Posterior cingulate gyrus (tissue), 11 donors: ENCODE results near the gene OR1S2.
"Not testable (repeated sequence)": the region's sequence is repeated elsewhere in the genome, so short reads cannot be mapped to it uniquely, and the experiment has no call there.

Experiments
- DNase-seq, 10 donors: peaks; one replicate each; pipeline versions ENCODE4 v3.0.0 to v3.0.0-alpha.2; 2020 to 2021; ENCODE audit warnings: mixed read lengths in 3 of 10
- intact Hi-C: fragments of 100-400 bp; cut with DNase I; formaldehyde crosslinking; loops from one replicate; pipeline ENCODE4 v1.15.1; 2023

The OR1S2 gene

GRCh38 chr11:58204042-58204441 lies at the start of gene OR1S2:
OR1S2 (minus strand) TSS chr11:58204142; CDS start chr11:58204142, 0 bp downstream.
- no peak for DNase-seq
- intact Hi-C loops: no loop called here

GRCh38 chr11:58243954-58244353 lies 40.0 kb upstream of the OR1S2 start:
- no peak for DNase-seq
- intact Hi-C loops: no loop called here

GRCh38 chr11:58227956-58228615 lies 24.1 kb upstream of the OR1S2 start:
- intact Hi-C loops: no loop called here
- DNase-seq: peak in 3 of 10 donors; percentile 35 to 81 (median 45)

GRCh38 chr11:58222721-58223120 lies 18.8 kb upstream of the OR1S2 start:
- DNase-seq: no peak
- intact Hi-C loops: no loop called here

- DNase-seq: no peak
- intact Hi-C loops: no loop called here
Observed at GRCh38 chr11:58216476-58216875, 12.5 kb upstream of the OR1S2 start.

- intact Hi-C loops, DNase-seq: not testable (repeated sequence)
Observed at GRCh38 chr11:58212420-58212819, 8.5 kb upstream of the OR1S2 start, which contains the start of gene OR1S1. OR1S1 (plus strand) TSS chr11:58212720.

- intact Hi-C loops: no loop called here
- DNase-seq: no peak
Observed at GRCh38 chr11:58199271-58199670, 4.7 kb downstream of the OR1S2 start.

- no peak for DNase-seq
- intact Hi-C loops: no loop called here
Observed at GRCh38 chr11:58195939-58196338, 8.0 kb downstream of the OR1S2 start.

- intact Hi-C loops: no loop called here
Observed at GRCh38 chr11:58193391-58193790, 10.6 kb downstream of the OR1S2 start.

GRCh38 chr11:58192229-58192628 lies 11.7 kb downstream of the OR1S2 start:
- no peak for DNase-seq
- intact Hi-C loops: no loop called here

More at GRCh38 chr11:58193391-58193790, 10.6 kb downstream of the OR1S2 start:
- DNase-seq: no peak

- DNase-seq: no peak
- intact Hi-C loops: no loop called here
Observed at GRCh38 chr11:58188770-58189169, 15.2 kb downstream of the OR1S2 start, which contains the start of gene OR9Q2. OR9Q2 (plus strand) TSS chr11:58189070; CDS start chr11:58190491, 1,421 bp downstream.

GRCh38 chr11:58186938-58187337 lies 17.0 kb downstream of the OR1S2 start:
- intact Hi-C loops: no loop called here
- no peak for DNase-seq

- no peak for DNase-seq
- intact Hi-C loops: no loop called here
Observed at GRCh38 chr11:58179648-58180047, 24.3 kb downstream of the OR1S2 start.

- intact Hi-C loops: no loop called here
- DNase-seq: no peak
Observed at GRCh38 chr11:58178444-58178843, 25.5 kb downstream of the OR1S2 start.

- DNase-seq: no peak
- intact Hi-C loops: no loop called here
Observed at GRCh38 chr11:58177409-58178054, 26.4 kb downstream of the OR1S2 start.

- intact Hi-C loops: no loop called here
- no peak for DNase-seq
Observed at GRCh38 chr11:58165504-58166106, 38.3 kb downstream of the OR1S2 start.

- intact Hi-C loops: no loop called here
Observed at GRCh38 chr11:58164990-58165389, 39.0 kb downstream of the OR1S2 start.

GRCh38 chr11:58164389-58164788 lies 39.6 kb downstream of the OR1S2 start:
- DNase-seq: no peak
- intact Hi-C loops: no loop called here

More at GRCh38 chr11:58164990-58165389, 39.0 kb downstream of the OR1S2 start:
- no peak for DNase-seq
